8988T (cell line): ENCODE results near the gene ZNF367.
"Not testable (repeated sequence)": the region's sequence is repeated elsewhere in the genome, so short reads cannot be mapped to it uniquely, and the experiment has no call there.

Experiments used
- DNase-seq: peaks from one replicate; pipeline ENCODE4 v3.0.0; 2011

ZNF367 gene

GRCh38 chr9:96360523-96360922 is 57.6 kb downstream of the ZNF367 start:
- not testable (repeated sequence) for DNase-seq

GRCh38 chr9:96350866-96351265 is 67.3 kb downstream of the ZNF367 start:
- no peak for DNase-seq

GRCh38 chr9:96348261-96348660 is 69.9 kb downstream of the ZNF367 start:
- no peak for DNase-seq

GRCh38 chr9:96345551-96345950 is 72.6 kb downstream of the ZNF367 start:
- no peak for DNase-seq

GRCh38 chr9:96344458-96345180 is 73.6 kb downstream of the ZNF367 start:
- peak; percentile 31 for DNase-seq

- DNase-seq, result no peak
Measured at GRCh38 chr9:96343515-96344360, 74.4 kb downstream of the ZNF367 start.

- no peak for DNase-seq
Measured at GRCh38 chr9:96342571-96343245, 75.5 kb downstream of the ZNF367 start.

- no peak for DNase-seq
Measured at GRCh38 chr9:96340707-96341106, 77.5 kb downstream of the ZNF367 start.

- DNase-seq, result no peak
Measured at GRCh38 chr9:96338299-96338698, 79.9 kb downstream of the ZNF367 start.
